ENCODE results near the gene CTRB1. TPM values are rescaled to one million over a fixed set of nuclear protein-coding genes. Genes with fewer than 3 reads are reported as not detected.
A peak's percentile ranks its signal among the peaks of the same experiment; 100 is the strongest.

CTRB1 gene
- total and polyA plus RNA-seq, 2 of the 13 experiments (the other 11 are each of a cell fraction or from before 2014, with no cell fraction given): not detected

DNA sequence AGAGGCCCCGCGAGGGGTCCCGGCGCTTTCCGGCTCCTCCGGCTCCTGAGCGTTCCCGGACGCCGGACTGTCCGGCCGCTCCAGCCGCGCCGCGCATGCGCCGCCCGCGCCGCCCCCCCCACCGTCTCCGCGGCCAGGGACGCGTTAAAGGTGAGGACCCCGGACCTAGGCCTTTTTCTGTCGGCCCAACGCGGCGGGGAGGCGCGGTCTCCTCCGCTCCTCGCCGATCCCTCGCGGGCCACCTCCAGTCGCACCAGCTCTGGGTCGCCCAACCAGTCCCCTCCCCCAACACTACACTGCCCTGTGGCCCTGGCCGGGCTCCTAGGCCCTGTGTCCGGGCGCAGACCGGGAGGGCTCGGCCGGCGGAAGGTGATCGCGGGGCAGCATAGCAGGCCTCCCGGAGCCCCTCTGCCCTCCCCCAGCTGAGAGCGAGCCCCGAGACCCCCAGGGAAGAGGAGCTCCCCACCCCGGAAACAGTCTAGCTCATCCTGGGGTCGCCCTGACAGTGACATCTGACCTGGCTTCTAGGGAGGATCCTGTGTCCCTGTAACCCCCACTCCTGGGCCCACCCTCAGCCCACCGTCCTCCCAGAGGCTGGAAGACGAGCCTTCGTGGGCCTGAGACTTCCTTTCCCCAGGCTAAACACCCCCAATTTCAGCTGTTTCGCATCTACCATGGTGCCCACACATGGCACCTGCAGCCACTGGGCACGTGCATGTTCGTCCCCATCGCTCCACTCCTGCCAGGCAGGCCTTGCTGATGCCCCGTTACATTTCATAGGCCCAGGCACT, 47.3 kb downstream of the CTRB1 start (continued):
- TF ChIP-seq EZH2 (conservative IDR thresholded peaks at IDR 0.05; ENCODE audit: low read depth, low read length) (no peak), DR1 (CRISPR knock-in tag; IDR thresholded peaks at IDR 0.05) (peak; percentile 82), CHCHD3 (CRISPR knock-in tag; IDR thresholded peaks at IDR 0.05) (no peak), MATR3 (CRISPR knock-in tag; IDR thresholded peaks at IDR 0.05) (no peak), ZNF264 (CRISPR knock-in tag; IDR thresholded peaks at IDR 0.05) (peak; percentile 85; the same call in 1 of the 2 replicates), ZNF557 (CRISPR knock-in tag; IDR thresholded peaks at IDR 0.05) (no peak), FOXA3 (CRISPR knock-in tag; IDR thresholded peaks at IDR 0.05) (peak; percentile 50), ZNF775 (CRISPR knock-in tag; IDR thresholded peaks at IDR 0.05; ENCODE audit: borderline replicate concordance) (peak; percentile 84; the same call in 1 of the 2 replicates), ASH2L (IDR thresholded peaks at IDR 0.05; ENCODE audit: insufficient read length, low read depth, low read length) (peak; percentile 74), ZNF879 (CRISPR knock-in tag; IDR thresholded peaks at IDR 0.05) (peak; percentile 80; the same call in 1 of the 2 replicates)
- TF ChIP-seq, protein P1, sequence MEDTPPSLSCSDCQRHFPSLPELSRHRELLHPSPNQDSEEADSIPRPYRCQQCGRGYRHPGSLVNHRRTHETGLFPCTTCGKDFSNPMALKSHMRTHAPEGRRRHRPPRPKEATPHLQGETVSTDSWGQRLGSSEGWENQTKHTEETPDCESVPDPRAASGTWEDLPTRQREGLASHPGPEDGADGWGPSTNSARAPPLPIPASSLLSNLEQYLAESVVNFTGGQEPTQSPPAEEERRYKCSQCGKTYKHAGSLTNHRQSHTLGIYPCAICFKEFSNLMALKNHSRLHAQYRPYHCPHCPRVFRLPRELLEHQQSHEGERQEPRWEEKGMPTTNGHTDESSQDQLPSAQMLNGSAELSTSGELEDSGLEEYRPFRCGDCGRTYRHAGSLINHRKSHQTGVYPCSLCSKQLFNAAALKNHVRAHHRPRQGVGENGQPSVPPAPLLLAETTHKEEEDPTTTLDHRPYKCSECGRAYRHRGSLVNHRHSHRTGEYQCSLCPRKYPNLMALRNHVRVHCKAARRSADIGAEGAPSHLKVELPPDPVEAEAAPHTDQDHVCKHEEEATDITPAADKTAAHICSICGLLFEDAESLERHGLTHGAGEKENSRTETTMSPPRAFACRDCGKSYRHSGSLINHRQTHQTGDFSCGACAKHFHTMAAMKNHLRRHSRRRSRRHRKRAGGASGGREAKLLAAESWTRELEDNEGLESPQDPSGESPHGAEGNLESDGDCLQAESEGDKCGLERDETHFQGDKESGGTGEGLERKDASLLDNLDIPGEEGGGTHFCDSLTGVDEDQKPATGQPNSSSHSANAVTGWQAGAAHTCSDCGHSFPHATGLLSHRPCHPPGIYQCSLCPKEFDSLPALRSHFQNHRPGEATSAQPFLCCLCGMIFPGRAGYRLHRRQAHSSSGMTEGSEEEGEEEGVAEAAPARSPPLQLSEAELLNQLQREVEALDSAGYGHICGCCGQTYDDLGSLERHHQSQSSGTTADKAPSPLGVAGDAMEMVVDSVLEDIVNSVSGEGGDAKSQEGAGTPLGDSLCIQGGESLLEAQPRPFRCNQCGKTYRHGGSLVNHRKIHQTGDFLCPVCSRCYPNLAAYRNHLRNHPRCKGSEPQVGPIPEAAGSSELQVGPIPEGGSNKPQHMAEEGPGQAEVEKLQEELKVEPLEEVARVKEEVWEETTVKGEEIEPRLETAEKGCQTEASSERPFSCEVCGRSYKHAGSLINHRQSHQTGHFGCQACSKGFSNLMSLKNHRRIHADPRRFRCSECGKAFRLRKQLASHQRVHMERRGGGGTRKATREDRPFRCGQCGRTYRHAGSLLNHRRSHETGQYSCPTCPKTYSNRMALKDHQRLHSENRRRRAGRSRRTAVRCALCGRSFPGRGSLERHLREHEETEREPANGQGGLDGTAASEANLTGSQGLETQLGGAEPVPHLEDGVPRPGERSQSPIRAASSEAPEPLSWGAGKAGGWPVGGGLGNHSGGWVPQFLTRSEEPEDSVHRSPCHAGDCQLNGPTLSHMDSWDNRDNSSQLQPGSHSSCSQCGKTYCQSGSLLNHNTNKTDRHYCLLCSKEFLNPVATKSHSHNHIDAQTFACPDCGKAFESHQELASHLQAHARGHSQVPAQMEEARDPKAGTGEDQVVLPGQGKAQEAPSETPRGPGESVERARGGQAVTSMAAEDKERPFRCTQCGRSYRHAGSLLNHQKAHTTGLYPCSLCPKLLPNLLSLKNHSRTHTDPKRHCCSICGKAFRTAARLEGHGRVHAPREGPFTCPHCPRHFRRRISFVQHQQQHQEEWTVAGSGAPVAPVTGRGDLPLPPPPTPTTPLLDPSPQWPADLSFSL (CRISPR knock-in tag; IDR thresholded peaks at IDR 0.05): no peak
- TF ChIP-seq, protein P2, sequence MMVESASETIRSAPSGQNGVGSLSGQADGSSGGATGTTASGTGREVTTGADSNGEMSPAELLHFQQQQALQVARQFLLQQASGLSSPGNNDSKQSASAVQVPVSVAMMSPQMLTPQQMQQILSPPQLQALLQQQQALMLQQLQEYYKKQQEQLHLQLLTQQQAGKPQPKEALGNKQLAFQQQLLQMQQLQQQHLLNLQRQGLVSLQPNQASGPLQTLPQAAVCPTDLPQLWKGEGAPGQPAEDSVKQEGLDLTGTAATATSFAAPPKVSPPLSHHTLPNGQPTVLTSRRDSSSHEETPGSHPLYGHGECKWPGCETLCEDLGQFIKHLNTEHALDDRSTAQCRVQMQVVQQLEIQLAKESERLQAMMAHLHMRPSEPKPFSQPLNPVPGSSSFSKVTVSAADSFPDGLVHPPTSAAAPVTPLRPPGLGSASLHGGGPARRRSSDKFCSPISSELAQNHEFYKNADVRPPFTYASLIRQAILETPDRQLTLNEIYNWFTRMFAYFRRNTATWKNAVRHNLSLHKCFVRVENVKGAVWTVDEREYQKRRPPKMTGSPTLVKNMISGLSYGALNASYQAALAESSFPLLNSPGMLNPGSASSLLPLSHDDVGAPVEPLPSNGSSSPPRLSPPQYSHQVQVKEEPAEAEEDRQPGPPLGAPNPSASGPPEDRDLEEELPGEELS (CRISPR knock-in tag; IDR thresholded peaks at IDR 0.05): peak; percentile 60
- TF ChIP-seq, protein P3, sequence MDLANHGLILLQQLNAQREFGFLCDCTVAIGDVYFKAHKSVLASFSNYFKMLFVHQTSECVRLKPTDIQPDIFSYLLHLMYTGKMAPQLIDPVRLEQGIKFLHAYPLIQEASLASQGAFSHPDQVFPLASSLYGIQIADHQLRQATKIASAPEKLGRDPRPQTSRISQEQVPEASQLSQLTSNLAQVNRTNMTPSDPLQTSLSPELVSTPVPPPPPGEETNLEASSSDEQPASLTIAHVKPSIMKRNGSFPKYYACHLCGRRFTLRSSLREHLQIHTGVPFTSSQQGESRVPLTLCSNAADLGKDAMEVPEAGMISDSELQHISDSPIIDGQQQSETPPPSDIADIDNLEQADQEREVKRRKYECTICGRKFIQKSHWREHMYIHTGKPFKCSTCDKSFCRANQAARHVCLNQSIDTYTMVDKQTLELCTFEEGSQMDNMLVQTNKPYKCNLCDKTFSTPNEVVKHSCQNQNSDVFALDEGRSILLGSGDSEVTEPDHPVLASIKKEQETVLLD (CRISPR knock-in tag; IDR thresholded peaks at IDR 0.05; ENCODE audit: low read depth): peak; percentile 21; the same call in 1 of the 2 replicates
- TF ChIP-seq, protein P4, sequence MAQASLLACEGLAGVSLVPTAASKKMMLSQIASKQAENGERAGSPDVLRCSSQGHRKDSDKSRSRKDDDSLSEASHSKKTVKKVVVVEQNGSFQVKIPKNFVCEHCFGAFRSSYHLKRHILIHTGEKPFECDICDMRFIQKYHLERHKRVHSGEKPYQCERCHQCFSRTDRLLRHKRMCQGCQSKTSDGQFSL (CRISPR knock-in tag; IDR thresholded peaks at IDR 0.05): peak; percentile 100
- TF ChIP-seq, protein P5, sequence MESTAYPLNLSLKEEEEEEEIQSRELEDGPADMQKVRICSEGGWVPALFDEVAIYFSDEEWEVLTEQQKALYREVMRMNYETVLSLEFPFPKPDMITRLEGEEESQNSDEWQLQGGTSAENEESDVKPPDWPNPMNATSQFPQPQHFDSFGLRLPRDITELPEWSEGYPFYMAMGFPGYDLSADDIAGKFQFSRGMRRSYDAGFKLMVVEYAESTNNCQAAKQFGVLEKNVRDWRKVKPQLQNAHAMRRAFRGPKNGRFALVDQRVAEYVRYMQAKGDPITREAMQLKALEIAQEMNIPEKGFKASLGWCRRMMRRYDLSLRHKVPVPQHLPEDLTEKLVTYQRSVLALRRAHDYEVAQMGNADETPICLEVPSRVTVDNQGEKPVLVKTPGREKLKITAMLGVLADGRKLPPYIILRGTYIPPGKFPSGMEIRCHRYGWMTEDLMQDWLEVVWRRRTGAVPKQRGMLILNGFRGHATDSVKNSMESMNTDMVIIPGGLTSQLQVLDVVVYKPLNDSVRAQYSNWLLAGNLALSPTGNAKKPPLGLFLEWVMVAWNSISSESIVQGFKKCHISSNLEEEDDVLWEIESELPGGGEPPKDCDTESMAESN (CRISPR knock-in tag; conservative IDR thresholded peaks at IDR 0.05): peak; percentile 93
